Suppressor macrophage treated with lipopolysaccharide for 4 hours (primary cell): ENCODE data around the gene RAB27A.
"Not testable (repeated sequence)": the region's sequence is repeated elsewhere in the genome, so short reads cannot be mapped to it uniquely, and the experiment has no call there.

Experiments
- DNase-seq: peaks from one replicate; pipeline ENCODE4 v3.0.0-alpha.2; 2020

The RAB27A gene

DNA sequence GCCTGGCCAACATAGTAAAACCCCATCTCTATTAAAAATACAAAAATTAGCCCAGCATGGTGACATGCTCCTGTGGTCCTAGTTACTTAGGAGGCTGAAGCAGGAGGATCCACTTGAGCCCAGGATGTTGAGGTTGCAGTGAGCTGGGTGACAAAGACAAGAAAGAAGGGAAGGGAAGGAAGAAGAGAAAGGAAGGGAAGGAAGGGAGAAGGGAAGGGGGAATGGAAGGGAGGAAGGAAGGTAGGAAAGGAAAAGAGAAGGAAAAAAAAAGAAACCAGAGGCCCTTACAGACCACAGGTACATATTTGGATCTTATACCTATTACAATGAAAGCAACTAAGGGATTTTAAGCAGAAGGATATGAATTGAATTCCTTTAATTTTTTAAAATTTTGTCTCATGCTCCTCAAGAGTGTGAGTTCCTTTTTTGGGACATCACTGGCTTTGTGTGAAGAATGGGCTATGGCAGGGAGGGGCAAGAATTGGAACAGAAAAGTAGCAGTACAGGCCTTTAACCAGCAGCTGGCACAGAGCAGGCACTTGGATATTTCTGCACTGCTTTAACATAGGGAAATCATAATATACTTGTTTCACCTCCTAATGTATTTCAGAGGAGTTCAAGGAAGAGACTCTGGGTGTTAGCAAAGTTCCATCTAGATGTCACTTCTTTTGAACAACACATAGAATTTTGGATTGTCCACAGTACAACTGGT is 7.9 kb downstream of the RAB27A start:
- no peak for DNase-seq

DNA sequence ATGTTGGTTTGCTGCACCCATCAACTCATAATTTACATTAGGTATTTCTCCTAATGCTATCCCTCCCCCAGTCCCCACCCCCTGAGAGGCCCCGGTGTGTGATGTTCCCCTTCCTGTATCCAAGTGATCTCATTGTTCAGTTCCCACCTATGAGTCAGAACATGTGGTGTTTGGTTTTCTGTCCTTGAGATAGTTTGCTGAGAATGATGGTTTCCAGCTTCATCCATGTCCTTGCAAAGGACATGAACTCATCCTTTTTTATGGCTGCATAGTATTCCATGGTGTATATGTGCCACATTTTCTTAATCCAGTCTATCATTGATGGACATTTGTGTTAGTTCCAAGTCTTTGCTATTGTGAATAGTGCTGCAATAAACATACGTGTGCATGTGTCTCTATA is 9.0 kb downstream of the RAB27A start:
- DNase-seq = not testable (repeated sequence)

GRCh38 chr15:55279746-55280351 is 9.8 kb downstream of the RAB27A start:
- DNase-seq = peak; percentile 68

DNA sequence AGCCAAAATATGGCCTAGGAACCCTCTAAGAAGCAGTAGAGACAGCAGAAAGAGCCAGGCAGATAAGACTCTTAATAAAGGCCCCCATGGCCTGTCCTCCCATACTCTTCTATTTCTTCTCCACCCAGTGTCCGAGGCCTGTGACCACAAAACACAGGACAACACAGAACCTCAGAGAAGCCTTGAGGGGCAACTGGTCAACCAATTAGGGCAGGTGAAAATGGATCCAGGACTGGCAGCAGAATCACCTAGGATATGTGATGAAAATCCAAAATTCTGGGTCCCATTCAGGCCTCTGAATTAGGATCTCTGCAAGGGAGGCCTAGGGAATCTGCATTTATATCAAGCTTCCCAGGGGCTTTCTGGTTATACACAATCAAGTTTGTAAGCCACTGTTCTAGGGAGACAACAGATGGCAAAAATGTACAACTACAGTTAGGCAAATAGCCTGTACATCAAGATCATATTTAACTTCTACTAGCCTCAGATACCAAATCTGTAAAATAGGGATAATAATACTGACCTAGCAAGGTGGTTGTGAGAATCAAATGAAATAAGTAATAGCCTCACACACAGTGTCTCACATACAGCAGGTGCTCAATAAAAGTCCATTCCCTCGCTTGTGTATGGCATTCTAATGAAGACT is 10.4 kb downstream of the RAB27A start:
- DNase-seq = no peak

DNA sequence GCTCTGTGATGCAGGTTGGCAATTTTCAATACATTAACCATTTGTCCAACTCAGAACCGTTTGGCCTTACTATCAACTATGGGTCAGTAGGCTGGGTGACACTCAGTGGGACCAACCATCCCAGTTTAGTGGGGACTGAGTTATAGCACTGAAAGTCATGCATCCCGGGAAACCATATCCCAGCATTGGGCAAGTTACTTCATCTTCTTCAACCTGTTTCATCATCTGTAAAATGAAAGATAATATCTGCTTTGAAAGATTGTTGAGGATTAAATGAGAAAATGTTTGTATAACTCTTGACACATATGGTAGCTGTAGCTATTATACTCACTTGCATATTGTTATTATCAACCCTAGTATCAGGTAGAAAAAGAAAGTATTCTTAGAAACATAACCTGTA is 11.9 kb downstream of the RAB27A start:
- no peak for DNase-seq

DNA sequence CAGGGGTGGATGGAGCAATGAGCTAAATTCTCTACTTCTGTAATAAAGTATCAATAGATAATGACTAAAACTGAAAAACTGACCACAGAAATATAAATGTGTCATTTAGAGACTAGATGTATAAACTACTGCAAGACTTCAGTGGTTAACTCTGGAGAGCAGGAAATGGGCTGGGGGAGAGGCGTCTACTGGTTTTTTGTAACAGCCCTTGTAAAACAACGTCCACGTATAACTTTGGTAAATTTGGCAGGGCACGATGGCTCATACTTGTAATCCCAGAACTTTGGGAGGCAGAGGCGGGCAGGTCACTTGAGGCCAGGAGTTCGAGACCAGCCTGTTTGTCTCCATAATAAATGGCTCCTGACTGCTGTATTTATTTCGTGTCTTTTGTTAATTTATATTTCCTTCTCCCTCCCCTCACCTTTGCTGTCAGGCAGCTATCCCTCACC is 12.5 kb downstream of the RAB27A start:
- peak; percentile 53 for DNase-seq

DNA sequence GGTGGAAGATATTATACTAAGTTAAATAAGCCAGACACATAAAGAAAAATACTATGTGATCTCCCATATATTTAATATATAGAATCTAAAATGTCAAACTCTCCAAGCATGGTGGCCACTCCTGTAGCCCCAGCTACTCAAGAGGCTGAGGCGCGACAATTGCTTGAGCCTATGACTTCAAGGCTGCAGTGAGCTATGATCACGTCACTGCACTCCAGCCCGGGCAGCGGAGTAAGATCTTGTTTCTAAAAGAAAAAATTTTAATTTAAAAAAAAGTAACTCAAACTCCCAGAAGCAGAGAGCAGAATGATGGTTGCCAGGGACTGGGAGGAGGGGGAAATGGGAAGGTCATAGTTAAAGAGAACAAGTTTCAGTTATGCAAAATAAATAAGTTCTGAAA is 13.3 kb downstream of the RAB27A start:
- DNase-seq = no peak

DNA sequence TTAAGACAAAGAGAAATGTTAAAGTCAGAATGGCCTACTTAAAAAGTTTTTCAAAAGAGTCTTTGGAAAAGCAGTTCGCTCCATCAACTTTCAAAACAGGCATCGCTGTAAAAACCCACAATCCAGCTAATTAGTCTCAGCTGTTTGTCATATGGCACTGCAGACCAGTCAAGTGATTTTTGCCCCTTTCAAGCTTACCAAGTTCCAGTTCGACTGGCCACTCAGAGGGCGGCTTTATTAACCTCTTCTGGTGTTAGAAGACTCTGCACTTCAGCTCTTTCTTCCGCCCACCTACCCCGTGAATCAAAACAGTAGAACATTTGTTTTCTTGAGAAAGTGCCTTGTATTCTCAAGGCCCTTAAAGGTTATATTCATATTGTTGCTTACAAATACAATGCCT is 19.3 kb downstream of the RAB27A start:
- DNase-seq = no peak

DNA sequence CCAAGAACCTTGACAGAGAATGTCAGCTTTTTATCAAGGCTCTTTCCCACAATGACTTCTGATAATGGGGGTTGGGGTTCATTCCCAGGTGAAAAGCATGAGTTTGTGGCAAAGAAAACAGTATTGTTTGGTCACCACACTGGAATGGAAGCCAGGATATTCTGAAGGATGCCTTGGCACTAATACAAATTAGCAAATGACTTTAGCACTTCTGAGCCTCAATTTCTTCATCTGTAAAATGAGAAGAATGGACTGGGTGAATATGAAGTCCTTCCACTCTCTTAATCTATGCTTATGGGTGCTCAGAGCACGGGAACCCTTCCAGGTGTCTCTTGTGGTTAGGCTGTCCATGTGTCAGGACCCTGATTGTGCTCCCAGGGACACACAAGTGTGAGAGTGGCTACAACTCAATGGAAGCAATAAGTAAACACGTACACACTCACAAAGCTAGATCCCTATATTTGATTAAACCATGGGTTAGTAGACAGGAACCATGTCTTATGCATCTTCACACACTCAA is 21.4 kb downstream of the RAB27A start:
- no peak for DNase-seq

DNA sequence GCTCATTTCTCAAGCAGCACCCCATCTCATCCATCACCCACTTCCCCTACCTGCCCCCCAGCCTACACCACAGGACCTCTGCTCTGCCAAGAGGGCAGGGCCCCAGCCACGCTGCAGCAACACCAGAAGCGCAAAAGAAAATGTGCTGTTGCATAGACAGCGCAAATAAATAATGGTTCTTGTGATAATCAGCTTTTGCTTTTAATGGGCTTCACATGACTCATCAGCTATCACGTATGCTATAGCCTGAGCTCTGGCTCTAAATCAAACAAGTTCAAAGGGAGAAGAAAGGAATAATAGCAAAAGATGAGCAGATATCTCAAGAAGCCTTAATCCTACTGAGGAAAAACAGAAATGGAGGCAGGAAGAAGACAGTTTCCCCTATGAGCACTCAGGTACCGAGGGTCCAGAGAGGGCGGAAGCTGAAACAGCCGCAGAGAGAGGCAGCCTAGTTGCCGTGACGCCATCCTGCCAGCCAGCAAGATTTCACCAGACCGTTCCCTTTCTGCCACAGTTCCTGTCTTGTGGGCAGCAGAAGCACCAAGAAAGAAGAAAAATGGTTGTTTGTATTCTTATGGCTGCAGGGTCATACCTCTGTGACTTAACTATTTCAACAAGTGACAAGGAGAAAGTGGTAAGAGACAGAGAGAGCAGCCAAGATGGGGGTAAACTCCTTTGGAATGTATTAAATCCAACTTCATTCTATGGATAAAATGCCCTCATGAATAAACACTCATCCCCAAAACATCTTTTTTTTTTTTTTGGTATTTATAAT is 22.0 kb downstream of the RAB27A start:
- peak; percentile 72 for DNase-seq

DNA sequence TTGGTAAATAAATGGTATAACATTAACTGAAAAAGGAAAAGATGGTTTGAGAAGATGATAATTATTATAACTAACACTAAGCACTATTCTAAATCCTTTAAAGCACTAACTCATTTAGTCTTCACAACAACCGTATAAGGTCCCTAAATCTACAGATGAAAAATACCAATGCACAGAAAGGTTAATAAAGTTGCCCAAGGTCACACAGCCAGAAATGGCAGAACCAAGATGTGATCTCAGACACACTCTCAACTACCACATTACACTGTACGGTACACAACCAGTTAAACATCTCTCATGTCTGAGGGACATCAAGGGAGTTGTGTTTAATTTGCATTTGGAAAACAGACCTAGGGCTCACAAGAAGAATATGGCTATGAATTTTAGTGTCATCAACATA is 23.1 kb downstream of the RAB27A start:
- no peak for DNase-seq

DNA sequence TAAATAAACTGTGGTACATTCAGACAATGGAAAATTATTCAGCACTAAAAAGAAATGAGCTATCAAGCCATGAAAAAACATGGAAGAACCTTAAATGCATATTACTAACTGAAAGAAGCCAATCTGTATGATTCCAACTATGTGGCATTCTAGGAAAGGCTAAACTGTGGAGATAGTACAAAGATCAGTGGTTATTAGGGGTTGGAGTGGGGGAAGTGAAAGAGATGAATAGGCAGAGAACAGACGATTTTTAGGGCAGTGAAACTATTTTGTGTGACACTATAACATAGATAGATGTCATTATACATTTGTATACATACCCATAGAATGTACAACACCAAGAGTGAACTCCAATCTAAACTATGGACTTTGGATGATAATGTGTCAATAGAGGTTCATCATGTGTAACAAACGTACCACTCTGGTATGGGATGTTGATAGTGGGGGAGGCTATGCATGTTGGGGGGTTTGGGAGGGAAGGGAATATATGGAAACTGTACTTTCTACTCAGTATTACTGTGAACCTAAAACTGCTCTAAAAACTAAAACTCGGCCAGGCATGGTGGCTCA is 29.0 kb downstream of the RAB27A start:
- peak; percentile 45 for DNase-seq

DNA sequence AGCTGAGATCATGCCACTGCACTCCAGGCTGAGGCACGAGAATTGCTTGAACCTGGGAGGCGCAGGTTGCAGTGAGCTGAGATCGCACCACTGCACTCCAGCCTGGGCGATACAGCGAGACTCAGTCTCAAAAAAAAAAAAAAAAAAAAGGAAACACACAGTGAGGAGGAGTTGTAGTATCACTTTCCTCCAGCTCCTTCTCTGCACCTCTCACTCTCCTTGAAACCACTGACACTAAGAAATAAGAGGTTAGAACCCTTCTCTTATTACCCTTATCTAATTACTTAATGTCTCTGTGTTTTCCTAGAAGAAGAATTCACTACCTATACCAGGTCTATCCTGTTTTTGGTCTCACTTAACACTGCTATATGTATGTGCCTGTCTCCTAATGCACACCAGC is 31.7 kb downstream of the RAB27A start:
- DNase-seq = no peak

DNA sequence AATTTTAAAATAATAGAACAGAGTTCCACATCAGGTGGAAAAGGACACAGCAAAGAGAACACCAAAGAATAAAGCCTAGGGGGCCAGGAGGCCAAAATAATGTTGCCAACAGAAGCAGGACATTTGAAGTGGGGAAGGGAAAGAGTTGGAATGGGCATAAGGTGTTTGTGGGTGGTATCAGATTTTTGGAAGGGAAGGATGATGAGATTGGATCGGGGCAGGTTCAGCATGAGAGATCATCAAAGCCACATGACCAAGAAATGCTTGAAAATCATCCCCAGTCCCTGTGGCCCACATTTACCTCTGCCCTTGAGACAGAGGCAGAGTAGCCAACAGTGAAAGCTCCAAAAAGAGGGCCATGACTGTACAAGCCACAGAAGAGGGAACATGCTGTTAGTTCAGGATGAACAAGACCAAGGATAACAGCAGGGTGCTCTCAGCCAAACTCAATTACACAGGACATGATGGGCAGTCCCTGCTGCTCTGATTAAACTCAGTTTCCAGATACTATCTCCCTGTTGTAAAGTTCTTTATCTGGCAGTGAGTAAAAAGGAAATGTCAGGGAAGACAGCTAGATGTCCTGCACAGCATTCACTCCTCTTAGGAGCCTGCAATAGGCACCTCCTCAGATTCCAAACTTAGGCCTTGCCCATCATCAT is 32.5 kb downstream of the RAB27A start:
- no peak for DNase-seq

DNA sequence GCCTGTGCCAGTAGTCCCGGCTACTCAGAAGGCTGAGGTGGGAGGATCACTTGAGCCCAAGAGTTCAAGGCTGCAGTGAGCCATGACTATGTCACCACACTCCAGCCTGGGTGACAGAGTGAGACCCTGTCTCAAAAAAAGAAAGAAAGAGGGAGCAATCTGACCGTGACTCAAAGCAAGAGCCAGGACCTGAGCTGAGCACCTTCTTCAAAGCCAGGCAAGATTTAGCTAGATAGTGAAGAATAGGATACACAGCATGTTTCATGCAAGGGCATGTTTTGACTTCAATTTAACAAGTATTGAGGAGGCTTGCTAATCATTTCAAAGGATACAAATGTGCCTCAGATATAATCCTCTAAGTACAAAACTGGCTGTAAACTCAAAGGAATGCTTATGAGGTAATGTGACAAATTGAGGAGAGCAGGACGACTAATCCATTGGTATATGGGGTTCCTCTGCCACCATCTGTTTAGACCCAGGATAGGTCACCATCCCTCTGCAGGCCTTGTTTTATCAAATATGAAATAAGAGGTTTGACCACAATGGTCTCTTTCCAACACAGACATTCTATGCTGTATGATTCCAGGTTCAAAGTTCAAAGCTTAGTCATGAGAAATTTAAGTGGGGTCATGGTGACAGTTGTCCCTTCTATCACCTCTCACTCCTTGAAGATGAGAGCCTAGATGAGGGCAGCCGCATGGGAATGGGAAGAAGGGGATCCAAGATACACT is 33.2 kb downstream of the RAB27A start:
- DNase-seq = no peak

GRCh38 chr15:55255714-55256113 is 33.9 kb downstream of the RAB27A start:
- DNase-seq = peak; percentile 57

DNA sequence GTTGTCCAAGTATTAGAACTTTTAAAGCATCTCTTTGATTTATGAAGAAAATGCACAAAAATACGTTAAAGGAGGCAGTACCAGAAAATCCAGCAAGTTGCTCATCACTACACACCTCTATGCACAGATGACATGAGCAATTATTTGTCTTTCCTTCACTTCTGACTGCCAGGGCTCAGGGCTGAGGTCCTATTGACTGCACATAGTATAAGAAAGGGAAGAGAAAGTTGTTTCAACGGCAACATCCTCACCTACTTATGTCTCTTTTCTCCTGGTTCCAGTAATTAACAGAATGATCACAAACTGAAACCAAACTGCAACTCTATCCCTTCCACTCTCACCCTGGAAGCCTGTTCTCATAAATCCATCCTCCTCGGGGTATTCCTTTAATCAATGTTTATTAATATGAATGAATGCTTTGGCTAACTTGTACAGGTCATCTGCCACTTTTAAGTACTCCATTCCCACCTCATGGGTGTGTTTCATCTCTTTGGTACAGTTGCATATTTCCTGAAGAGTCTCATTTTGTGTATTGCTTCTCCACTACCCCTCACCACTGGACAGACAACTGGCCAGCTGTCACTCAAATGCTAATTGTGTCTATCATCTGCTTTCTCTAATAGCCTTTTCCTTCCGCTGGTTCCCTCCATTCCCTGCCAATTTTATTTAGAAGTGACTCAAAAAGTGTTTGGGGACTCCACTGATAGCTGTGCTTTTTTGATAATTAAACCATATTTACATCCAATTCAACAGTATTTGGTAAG is 34.5 kb downstream of the RAB27A start:
- DNase-seq = peak; percentile 37

DNA sequence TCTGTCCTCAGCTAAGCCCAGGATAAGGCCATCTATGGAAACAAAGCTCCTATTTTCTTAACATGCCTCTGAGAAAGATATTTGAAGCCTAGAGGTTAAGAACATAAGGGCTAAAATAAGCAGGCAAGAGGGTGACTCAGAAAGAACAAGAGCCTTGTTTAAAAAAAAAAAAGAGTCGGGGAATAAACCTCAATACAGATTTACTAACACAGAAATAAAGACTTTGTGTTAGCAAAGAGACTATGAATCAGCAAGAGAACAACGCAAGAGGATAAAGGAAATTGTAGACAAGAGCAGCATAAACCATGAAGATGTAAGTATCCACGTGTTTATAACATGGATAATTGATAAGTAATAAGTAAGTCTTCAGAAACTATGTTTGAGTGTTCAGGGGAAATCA is 36.0 kb downstream of the RAB27A start:
- peak; percentile 47 for DNase-seq

DNA sequence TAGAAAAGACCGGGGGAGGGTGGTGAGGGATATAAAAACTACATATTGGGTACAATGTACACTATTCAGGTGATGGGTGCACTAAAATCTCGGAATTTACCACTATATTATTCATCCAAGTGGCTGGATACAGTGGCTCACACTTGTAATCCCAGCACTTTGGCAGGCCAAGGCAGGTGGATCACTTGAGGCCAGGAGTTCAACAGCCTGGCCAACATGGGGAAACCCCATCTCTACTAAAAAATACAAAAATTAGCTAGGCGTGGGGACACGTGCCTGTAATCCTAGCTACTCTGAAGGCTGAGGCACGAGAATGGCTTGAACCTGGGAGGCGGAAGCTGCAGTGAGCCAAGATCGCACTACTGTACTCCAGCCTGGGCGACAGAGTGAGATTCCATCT is 37.4 kb downstream of the RAB27A start:
- not testable (repeated sequence) for DNase-seq

GRCh38 chr15:55250941-55251340 is 38.7 kb downstream of the RAB27A start:
- DNase-seq = no peak

DNA sequence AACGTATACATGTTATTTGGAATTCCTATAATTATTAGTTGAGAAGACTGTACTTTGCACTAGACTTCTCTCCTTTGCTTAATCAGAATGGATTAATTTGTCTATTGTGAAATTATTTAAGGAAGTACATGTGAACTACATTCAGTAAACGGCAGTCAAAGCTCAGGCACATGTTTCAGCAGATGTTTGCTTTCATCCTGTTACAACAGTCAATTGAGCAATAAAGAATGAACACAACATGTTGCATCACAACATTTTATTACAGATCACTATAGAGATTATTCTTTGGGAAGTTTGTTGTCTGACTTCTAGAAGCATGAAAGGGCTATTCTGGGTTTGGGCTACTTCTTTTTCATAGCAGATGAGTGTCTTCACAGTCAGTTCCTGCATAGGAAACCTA is 39.2 kb downstream of the RAB27A start:
- DNase-seq = peak; percentile 90
